ENCODE measurements around the gene CEP43. TPM values are rescaled to one million over a fixed set of nuclear protein-coding genes. Genes with fewer than 3 reads are reported as not detected.

CEP43 gene
- total RNA-seq, 1 donor from 2014 or later = 10.7 TPM

DNA sequence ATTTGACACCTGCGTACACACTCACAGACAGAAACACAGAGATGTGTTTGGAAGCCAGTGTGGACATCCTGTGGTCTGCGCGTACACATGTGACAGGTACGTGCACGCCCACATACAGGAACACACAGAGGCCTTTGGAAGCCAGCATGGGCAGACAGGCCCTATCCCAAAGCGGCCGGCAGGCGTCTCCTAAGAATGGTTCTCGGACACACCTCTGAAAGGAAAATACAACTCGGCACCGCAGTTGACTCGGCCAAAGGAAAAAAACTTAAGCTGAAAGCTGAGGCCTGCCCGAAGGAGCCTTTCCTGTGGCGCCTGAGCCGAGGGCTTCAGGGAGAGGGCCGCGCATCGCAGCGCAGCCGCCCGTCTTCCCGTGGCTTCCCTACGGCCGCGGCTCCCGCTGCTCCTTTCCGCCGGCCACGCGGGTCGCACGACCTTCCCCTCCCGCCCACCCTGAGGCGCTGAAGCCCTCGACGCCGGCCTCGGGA is 1.4 kb upstream of the CEP43 start:
- Histone ChIP-seq H3K36me3 (no peaks in the 10 kb centered on the region), H3K4me1 (peaks cover 17% of the 10 kb centered on the region), H3K4me3 (peak overlapping the region; percentile 74), H3K27ac (peak overlapping the region; percentile 56), H3K27me3 (no peaks in the 10 kb centered on the region), H3K9me3 (no peaks in the 10 kb centered on the region)
- DNase-seq = peak; percentile 82
- ATAC-seq = peak; percentile 55
- TF ChIP-seq, protein P1, sequence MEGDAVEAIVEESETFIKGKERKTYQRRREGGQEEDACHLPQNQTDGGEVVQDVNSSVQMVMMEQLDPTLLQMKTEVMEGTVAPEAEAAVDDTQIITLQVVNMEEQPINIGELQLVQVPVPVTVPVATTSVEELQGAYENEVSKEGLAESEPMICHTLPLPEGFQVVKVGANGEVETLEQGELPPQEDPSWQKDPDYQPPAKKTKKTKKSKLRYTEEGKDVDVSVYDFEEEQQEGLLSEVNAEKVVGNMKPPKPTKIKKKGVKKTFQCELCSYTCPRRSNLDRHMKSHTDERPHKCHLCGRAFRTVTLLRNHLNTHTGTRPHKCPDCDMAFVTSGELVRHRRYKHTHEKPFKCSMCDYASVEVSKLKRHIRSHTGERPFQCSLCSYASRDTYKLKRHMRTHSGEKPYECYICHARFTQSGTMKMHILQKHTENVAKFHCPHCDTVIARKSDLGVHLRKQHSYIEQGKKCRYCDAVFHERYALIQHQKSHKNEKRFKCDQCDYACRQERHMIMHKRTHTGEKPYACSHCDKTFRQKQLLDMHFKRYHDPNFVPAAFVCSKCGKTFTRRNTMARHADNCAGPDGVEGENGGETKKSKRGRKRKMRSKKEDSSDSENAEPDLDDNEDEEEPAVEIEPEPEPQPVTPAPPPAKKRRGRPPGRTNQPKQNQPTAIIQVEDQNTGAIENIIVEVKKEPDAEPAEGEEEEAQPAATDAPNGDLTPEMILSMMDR (IDR thresholded peaks at IDR 0.05) = peak; percentile 46
- intact Hi-C loops (cut with DNase I) = no loop called here

DNA sequence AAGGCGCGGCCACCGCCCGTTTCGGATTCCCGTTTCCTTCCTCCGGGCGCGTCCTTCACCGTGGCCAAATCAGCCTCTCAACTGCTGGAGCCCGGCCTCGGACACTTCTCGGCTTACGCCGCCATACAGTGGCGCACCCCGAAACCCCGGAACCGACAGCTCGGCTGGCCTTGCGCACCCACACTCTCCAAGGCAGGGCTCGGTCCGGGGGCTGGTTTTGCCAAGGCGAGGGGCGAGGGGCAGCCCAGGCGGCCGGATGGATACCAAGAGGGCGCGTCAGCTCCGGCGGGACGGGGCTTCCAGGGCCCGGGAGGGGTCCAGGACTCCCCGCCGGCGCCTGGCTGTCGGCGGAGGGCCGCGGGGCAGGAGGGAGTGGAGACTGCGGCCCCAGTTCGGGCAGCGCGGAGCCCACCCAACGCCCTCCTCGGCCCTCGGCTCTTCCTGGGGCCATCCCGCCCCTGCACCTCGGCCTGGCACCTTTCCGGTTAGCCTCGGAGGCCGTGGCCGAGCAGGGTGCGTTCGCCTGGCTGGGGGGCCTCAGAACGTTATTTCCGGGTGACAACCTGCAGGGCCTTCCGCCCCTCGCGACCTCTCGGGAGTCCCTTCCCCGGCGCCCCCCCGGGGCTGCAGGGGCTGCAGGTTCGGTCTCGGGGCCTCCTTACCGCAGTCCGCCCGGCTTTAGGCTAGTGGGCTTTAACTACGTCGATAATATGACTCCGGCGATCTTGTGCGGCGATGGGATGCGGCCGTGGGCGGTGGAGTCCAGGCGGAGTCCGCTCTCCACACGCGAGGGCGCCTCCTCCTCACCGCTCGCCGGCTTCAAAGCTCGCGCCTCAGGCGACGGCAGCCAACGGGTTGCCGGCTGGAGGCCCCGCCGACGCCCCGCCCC is 697 bp upstream of the CEP43 start:
- no peaks in the 10 kb centered on the region for H3K36me3 ChIP-seq
- peak overlapping the region; percentile 74 for H3K4me3 ChIP-seq
- ATAC-seq (peak; percentile 0), DNase-seq (peak; percentile 75)
- peaks cover 17% of the 10 kb centered on the region for H3K4me1 ChIP-seq
- H3K9me3 ChIP-seq = no peaks in the 10 kb centered on the region
- TF ChIP-seq, protein P1 (IDR thresholded peaks at IDR 0.05) = no peak
- H3K27ac ChIP-seq = peak overlapping the region; percentile 56
- no peaks in the 10 kb centered on the region for H3K27me3 ChIP-seq
- intact Hi-C loops (cut with DNase I) = no loop called here

DNA sequence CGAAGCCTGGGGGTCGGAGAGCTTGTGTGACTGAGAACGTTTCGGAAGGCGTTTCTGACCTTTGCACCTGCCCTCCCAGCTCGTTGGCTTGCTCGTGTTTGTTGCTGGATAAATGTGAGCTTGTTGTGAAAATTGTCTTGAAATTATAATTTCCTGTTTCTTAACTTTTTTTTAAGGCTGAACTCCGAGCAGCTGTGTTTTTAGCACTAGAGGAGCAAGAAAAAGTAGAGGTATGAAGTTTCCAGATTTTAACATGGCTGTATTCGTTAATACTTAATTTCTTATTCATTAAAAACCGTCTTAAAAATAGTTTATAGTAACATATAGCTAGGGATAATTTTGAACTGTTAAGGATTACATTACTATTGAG is 672 bp downstream of the CEP43 start:
- H3K4me3 ChIP-seq = peak overlapping the region; percentile 74
- H3K27ac ChIP-seq = peak overlapping the region; percentile 62
- H3K36me3 ChIP-seq = peaks cover 7% of the 10 kb centered on the region
- no peak for ATAC-seq
- no peak for DNase-seq
- no peaks in the 10 kb centered on the region for H3K27me3 ChIP-seq
- H3K9me3 ChIP-seq = no peaks in the 10 kb centered on the region
- H3K4me1 ChIP-seq = peaks cover 17% of the 10 kb centered on the region
- intact Hi-C loops (cut with DNase I) = no loop called here
- TF ChIP-seq, protein P1 (IDR thresholded peaks at IDR 0.05) = no peak

DNA sequence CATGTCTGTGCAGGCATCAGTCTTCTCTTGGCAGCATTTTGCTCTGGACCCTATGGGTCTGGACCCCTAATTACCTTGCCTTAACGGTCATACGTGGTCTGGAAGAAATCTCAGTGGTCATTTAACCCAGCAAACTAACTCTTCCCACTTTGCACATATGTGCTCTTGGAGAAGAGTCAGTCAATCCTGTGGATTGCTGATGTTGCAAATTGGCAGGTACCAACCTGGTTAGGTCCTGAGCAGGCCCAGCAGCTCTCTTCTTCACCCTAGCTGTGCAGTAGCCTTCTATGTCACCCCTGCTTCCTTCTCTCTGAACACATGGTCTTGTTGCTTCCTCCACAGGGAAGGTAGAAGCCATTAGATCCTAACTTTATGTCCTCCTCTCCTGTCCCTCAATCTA is 1.6 kb downstream of the CEP43 start:
- TF ChIP-seq, protein P1 (IDR thresholded peaks at IDR 0.05) = no peak

DNA sequence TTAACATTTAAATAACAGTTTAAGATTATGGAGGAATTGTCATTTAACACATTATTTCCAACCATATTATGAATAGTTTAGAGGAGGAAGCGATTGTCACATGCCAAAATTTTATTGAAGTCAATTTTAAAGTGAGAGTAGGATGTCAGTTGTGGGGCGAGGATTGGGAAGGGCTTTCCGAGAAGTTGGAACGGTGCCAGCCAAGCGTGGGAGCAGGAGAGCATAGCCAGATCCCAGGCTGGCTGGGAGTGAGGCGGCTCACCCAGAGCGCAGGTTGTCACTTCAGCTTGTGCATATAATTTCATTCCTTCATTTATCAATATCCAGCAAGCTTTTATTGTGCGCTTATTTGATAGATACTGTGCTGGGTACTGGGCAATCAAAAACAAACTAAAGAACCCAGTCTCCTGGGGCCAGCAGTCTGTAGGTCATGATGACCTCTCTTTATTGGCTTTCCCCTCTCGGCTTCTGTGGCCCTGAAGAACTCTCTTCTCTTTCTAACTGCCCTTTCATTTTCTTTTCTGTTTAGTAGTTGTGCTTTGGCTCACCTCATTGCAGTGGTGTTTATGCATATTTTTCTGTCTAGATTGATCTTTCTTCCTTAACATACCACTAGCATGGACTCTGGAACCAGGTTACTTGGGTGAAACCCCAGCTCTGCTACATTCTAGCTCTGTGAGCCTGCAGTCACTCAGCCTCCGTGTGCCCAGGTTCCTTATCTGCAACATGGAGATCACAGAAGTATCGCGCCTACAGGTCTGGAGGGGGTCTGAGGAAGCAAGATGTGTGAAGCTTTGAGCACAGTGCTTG is 6.4 kb downstream of the CEP43 start:
- intact Hi-C loops (cut with DNase I) = no loop called here
- ATAC-seq (no peak), DNase-seq (no peak)
- no peaks in the 10 kb centered on the region for H3K9me3 ChIP-seq
- peaks cover 21% of the 10 kb centered on the region for H3K36me3 ChIP-seq
- H3K27ac ChIP-seq = no peak overlapping the region
- no peaks in the 10 kb centered on the region for H3K4me1 ChIP-seq
- TF ChIP-seq, protein P1 (IDR thresholded peaks at IDR 0.05) = no peak
- H3K27me3 ChIP-seq = no peaks in the 10 kb centered on the region
- H3K4me3 ChIP-seq = no peak overlapping the region

More for the DNA sequence above, 1.6 kb downstream of the CEP43 start:
- Histone ChIP-seq H3K27me3 (no peaks in the 10 kb centered on the region), H3K36me3 (peaks cover 10% of the 10 kb centered on the region), H3K9me3 (no peaks in the 10 kb centered on the region), H3K27ac (no peak overlapping the region), H3K4me3 (no peak overlapping the region), H3K4me1 (peaks cover 17% of the 10 kb centered on the region)
- ATAC-seq = no peak
- DNase-seq = no peak
- intact Hi-C loops (cut with DNase I) = no loop called here
